ENCODE results near the gene NPC1L1. TPM values are rescaled to one million over a fixed set of nuclear protein-coding genes. Genes with fewer than 3 reads are reported as not detected.
A peak's percentile ranks its signal among the peaks of the same experiment; 100 is the strongest.

NPC1L1 gene
- total RNA-seq, 3 donors from 2014 or later (not counting 1 experiment from before 2014, with no cell fraction given), result 0.10 to 0.16 TPM; not detected in 1

GRCh38 chr7:44568771-44569560 lies 27.8 kb upstream of the NPC1L1 start:
- Mint-ChIP-seq H3K27ac (peak overlapping the region in 1 of 2 donors; percentile 47), H3K27me3 (ENCODE audit: low read depth in 2 of 2) (no peaks in the 10 kb centered on the region), H3K4me3 (no peak overlapping the region), H3K36me3 (no peaks in the 10 kb centered on the region), H3K9me3 (no peaks in the 10 kb centered on the region), H3K4me1 (peaks cover 30% of the 10 kb centered on the region in 2 donors)
- DNase-seq (no peak), ATAC-seq (no peak)
- no peak overlapping the region for H3K27ac ChIP-seq (ENCODE audit: low read length)
- TF ChIP-seq CTCF (IDR thresholded peaks at IDR 0.05), result no peak
- no peaks in the 10 kb centered on the region for H3K9me3 ChIP-seq (ENCODE audit: control insufficient read depth, insufficient read depth, low read length)
- H3K4me3 ChIP-seq (ENCODE audit: low read length), result no peak overlapping the region
- no peaks in the 10 kb centered on the region for H3K27me3 ChIP-seq (ENCODE audit: control insufficient read depth, insufficient read depth, low read length)
- H3K36me3 ChIP-seq (ENCODE audit: control insufficient read depth, insufficient read depth, low read length), result peaks cover 81% of the 10 kb centered on the region
- intact Hi-C loops (cut with micrococcal nuclease), result no loop called here
- H3K4me1 ChIP-seq (ENCODE audit: control insufficient read depth, insufficient read depth, low read length), result peaks cover 15% of the 10 kb centered on the region
- 99% methylated on average over 17 of the region's 17 CpGs for WGBS (ENCODE audit: insufficient coverage)

- peaks cover 19 to 20% of the 10 kb centered on the region in 2 donors for H3K4me1 Mint-ChIP-seq
- no peaks in the 10 kb centered on the region for H3K36me3 Mint-ChIP-seq
- H3K27me3 ChIP-seq (ENCODE audit: control insufficient read depth, insufficient read depth, low read length), result no peaks in the 10 kb centered on the region
- H3K9me3 ChIP-seq (ENCODE audit: control insufficient read depth, insufficient read depth, low read length), result no peaks in the 10 kb centered on the region
- H3K27ac Mint-ChIP-seq, result peak overlapping the region in 1 of 2 donors; percentile 59
- peaks cover 7% of the 10 kb centered on the region for H3K4me1 ChIP-seq (ENCODE audit: control insufficient read depth, insufficient read depth, low read length)
- H3K4me3 Mint-ChIP-seq, result no peak overlapping the region
- no peak overlapping the region for H3K27ac ChIP-seq (ENCODE audit: low read length)
- H3K36me3 ChIP-seq (ENCODE audit: control insufficient read depth, insufficient read depth, low read length), result peaks cover 83% of the 10 kb centered on the region
- no peak overlapping the region for H3K4me3 ChIP-seq (ENCODE audit: low read length)
- ATAC-seq (no peak), DNase-seq (no peak)
- no peaks in the 10 kb centered on the region for H3K27me3 Mint-ChIP-seq (ENCODE audit: low read depth in 2 of 2)
- no peak for TF ChIP-seq CTCF (IDR thresholded peaks at IDR 0.05)
- intact Hi-C loops (cut with micrococcal nuclease), result no loop called here
- H3K9me3 Mint-ChIP-seq, result no peaks in the 10 kb centered on the region
- 95% methylated on average over 6 of the region's 6 CpGs for WGBS (ENCODE audit: insufficient coverage)
Observed at GRCh38 chr7:44567884-44568283, 26.8 kb upstream of the NPC1L1 start.

- Mint-ChIP-seq H3K9me3 (no peaks in the 10 kb centered on the region), H3K27ac (peak overlapping the region in 1 of 2 donors; percentile 59), H3K36me3 (no peaks in the 10 kb centered on the region), H3K4me3 (no peak overlapping the region), H3K4me1 (peaks cover 13% of the 10 kb centered on the region in 2 donors), H3K27me3 (ENCODE audit: low read depth in 2 of 2) (no peaks in the 10 kb centered on the region)
- intact Hi-C loops (cut with micrococcal nuclease), result no loop called here
- H3K9me3 ChIP-seq (ENCODE audit: control insufficient read depth, insufficient read depth, low read length), result no peaks in the 10 kb centered on the region
- peaks cover 2% of the 10 kb centered on the region for H3K4me1 ChIP-seq (ENCODE audit: control insufficient read depth, insufficient read depth, low read length)
- H3K27ac ChIP-seq (ENCODE audit: low read length), result no peak overlapping the region
- no peaks in the 10 kb centered on the region for H3K27me3 ChIP-seq (ENCODE audit: control insufficient read depth, insufficient read depth, low read length)
- WGBS (ENCODE audit: insufficient coverage), result 93% methylated on average over 5 of the region's 5 CpGs
- TF ChIP-seq CTCF (IDR thresholded peaks at IDR 0.05), result no peak
- H3K4me3 ChIP-seq (ENCODE audit: low read length), result no peak overlapping the region
- H3K36me3 ChIP-seq (ENCODE audit: control insufficient read depth, insufficient read depth, low read length), result peaks cover 73% of the 10 kb centered on the region
- DNase-seq (no peak), ATAC-seq (no peak)
Observed at GRCh38 chr7:44566680-44567079, 25.6 kb upstream of the NPC1L1 start.

Data from natural killer cell (primary cell).